ENCODE measurements around the gene EGR1.
"Not testable (repeated sequence)": the region's sequence is repeated elsewhere in the genome, so short reads cannot be mapped to it uniquely, and the experiment has no call there.

Gene EGR1

DNA sequence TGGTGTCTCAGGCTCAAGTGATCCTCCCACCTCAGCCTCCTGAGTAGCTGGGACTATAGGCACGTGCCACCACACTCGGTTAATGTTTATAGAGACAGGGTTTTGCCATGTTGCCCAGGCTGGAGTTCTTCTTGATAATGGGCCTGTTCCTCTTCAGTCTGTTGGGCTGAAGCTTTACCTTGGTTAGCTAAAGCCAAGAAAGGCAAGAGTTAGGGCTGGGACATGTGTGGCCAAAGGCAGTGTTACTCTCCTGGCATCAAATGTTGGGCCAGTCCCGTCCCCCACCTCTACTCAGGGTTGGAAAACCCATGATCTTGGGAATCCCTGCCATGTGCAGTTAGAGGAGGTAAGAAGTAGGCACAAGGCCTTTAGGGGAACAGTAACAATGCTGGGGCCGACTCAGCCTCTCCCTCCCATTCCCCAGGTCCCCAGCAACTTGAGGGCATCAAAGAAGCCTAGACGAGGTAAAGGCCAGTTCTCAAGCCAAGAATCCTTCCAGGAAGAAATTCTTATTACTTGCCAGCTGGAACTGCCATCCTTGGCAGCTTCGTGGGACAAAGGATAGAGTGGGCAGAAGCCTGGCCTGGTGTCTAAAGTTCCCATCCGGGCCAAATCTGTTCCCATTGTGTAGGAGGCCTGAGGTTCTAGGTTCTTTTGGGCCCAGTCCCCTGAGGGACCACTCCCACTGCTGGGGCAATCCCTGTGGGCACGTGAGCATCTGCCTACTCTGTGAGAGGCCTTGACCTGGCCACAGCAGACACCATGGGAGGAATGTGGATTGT lies 4.5 kb downstream of the EGR1 start:
- DNase-seq, result peak; percentile 91

DNA sequence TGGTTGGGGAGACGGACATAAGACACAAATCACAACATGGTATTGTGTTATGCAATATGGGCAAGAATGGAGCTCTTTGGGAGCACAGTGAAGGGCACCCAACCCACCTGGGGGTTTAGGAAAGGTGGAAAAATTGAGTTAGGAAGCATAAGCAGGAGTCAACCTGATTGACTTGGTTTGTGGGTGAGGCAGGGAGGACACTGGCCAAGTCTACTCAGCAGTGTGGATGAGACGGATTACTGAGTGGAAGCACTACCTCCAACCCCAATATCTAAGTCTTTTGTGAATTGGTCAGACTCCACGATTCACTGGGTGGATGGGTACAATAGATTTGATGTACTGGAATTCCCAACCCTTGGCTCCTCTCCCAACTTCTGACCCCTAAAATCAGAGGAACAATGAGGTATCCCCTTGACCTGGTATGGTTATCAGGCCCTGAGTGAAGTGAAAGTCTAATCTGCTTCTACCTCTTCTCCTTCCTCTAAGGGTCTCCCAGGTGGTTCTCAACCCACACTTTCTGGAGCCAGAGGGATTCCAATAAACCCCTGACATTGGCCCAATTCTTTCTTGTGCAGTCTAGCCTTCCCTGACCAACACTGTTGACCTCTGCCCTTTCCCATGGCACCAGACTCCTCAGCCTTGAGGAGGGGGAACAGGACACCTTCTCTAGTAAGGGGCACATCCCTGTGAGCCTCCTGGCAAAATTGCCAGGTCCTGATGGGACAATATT lies 5.2 kb downstream of the EGR1 start:
- DNase-seq, result peak; percentile 64

- DNase-seq, result no peak
Observed at GRCh38 chr5:138471052-138471361, 5.7 kb downstream of the EGR1 start.

GRCh38 chr5:138472353-138472752 lies 7.1 kb downstream of the EGR1 start:
- DNase-seq, result no peak

GRCh38 chr5:138473151-138473550 lies 7.9 kb downstream of the EGR1 start:
- not testable (repeated sequence) for DNase-seq

DNA sequence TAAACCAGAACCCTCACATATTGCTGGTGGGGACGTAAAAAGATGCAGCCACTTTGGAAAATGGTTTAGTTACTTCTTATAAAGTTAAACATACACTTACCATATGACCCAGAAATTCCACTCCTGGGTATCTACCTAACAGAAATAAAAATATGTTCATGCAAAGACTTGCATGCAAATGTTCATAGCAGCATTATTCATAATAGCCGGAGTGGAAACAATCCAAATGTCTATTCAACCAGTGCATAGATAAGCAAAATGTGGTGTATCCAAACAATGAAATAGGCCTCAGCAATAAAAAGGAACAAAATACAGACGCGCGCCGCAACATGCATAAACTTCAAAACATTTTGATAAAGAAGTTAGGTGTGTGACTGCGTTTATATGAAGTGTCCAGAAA lies 11.6 kb downstream of the EGR1 start:
- no peak for DNase-seq

DNA sequence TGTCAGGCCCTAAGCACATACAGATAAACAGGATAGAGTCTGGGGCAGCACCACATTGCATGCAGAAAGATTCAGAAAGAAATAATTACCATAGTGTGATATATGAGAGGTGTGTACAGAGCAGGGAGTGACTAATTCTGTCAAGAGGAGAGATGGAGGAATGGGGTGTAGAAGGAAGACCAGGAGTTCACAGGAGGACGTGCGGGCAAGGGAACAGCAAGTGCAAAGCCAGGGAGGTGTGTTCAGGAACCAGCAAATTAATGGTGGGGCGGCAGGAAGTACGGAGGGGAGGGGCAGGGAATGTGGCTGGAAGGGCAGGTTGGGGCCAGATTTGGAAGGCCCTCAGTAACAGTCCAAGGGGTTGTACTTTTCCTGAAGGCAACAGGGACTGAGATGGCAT lies 17.4 kb downstream of the EGR1 start:
- no peak for DNase-seq

- DNase-seq, result no peak
Observed at GRCh38 chr5:138488481-138488945, 23.2 kb downstream of the EGR1 start.

DNA sequence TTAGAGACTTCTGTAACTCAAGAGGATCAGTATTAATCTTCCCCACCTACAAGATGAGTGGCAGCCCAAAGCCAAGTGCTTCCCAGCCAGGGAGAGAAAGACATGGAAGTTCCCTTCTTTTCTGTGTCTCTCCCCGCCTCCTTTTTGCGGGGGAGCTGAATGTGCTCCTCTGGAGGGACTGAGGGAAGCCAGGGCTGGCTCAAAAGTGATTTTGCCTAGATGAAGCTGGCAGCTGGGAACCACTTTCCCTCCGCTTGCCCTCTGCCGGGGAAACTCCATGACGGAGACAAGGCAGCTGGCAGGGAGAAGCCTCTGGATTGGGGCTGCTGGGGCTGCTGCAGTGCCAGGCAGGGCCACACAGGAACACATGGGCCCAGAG lies 24.4 kb downstream of the EGR1 start:
- DNase-seq, result peak; percentile 63

DNA sequence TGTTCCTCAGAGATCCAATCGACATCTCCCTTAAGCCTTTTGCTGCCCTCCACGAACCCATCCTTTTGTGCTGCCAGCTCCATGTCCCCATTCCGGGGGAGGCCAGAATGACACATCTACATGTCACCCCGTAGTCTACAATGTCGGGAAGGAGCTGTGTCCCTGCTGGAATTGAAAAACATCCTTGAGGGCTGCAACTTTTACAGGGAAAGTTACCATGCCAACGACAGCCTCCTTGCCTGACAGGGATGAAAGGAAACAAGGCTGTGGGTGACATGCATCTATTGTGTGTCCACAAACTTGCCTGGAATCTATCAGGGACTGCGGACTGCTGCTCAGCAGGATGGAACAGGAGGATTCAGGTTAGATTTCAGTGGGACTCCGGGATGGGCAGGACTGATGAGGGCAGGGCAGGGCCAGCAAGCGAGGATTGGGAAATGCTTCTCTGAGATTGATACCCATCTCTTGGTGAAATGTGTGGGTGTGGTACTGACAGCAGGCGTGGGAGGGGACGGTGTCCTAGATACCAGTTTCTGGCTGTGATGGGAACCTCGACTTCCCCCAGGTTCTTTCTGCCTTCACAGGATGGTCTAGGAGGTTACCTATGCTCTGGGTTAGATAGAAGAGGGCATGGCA lies 25.5 kb downstream of the EGR1 start:
- no peak for DNase-seq

DNA sequence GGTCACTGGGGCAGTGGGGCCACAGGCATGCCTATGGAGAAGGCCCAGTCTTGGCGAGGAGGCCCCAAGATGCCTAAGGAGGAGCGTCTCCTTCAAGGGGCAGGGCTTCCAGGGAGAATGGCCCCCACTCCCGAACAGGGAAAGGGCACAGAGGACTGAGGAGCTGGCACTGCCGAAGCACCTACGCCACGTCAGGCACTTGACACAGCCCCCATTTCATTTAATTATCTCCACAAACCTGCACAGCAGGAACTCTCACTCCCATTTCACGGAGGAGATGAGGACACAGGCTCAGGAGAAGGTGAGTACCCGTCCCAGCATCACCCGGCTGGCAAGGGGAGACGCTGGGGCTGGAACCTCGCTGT lies 26.0 kb downstream of the EGR1 start:
- no peak for DNase-seq

GRCh38 chr5:138491669-138492559 lies 26.6 kb downstream of the EGR1 start:
- peak; percentile 95 for DNase-seq

DNA sequence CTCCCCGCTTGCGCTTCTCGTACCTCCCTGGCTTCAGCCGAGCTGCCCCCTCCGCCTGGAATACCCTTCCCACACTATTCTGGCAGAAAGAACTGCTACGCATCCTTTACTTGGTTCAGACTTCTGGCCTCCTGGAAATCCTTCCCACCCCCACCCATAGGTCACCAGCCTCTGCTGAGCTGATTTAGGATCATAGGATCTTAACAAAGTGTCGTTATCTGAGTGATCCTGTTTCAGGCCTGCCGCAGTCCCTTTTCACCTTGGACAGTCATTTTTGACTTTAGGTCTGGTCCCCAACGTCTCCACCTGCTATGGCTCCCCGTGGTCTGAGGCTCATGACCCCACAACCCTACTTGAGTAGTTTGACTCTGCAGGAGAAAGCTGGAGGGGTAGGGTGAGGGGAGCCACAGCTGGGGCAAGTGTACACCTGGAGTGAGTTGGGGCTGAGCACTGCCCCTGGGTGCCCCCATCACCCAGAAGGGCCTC lies 27.3 kb downstream of the EGR1 start:
- no peak for DNase-seq

DNA sequence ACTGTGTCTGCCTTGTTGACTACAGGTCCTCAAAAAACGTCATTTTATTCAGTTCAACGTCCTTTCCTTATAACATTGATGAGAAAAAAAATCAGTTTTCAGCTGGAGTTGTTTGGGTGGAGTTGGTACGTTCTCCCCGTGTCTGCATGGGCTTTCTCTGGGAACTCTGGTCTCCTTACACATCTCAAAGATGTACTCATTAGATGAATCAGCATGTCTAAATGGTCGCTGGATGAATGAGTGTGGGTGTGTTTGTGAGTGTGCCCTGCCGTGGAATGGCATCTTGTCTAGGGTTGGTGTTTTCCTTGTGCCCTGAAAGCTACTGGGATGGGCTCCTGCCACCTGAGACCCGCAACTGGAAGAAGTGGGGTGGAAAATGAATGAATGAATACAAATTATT lies 30.1 kb downstream of the EGR1 start:
- DNase-seq, result no peak

DNA sequence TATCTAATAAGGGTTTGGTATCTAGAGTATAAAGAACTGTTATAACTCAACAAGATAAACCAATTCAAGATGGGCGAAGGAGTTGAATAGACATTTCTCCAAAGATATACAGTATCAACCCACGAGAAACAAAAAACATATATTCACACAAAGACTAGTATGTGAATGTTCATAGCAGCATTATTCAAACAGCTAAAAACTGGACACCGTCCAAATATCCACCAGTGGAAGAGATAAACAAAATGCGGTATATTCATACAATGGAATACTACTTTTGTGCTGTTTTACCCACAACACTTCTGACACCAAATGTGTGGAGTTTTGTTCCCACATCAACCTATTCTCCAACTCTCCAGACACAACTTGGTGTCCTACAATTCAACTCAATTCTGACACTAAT lies 33.1 kb downstream of the EGR1 start:
- DNase-seq, result no peak

DNA sequence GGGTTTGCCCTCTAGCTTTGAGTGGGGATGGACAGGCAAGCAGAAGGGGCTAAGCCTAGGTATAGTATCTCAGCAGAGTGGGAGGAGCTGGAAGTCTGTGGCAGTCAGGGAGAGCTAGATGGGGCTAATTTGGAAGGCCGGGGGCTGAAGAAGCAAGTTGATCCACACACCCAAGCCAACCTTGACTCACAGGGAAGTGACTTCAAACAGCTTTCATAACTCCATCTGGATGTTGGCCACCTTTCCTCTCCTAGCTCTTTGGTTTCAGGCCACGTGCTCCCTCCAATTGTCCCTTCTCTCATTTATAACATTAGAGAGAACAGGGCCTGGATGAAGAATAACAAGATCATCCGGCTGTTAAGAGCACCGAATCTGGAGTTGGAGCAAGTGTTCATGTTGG lies 36.8 kb downstream of the EGR1 start:
- DNase-seq, result no peak

- DNase-seq, result no peak
Observed at GRCh38 chr5:138502521-138502920, 37.2 kb downstream of the EGR1 start.

GRCh38 chr5:138503487-138504270 lies 38.4 kb downstream of the EGR1 start:
- DNase-seq, result peak; percentile 53

DNA sequence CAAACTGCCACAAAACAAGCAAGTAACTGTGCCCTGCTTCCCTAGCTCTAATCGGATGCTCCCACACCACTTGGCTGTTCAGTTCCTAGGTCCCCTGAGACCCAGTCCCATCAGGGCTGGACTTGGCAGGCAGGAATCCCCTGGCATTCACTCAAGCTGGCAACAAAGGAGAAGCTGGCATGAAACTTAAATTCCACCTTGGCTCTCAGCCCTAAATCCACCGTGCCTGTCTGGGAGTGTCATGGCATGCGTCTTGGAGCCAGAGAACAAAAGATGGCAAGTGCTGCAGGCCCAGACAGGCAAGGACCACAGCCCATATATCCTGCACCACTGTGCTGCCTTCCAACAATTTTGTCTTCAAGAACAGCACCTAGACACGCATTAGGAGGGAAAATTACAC lies 39.5 kb downstream of the EGR1 start:
- no peak for DNase-seq

DNA sequence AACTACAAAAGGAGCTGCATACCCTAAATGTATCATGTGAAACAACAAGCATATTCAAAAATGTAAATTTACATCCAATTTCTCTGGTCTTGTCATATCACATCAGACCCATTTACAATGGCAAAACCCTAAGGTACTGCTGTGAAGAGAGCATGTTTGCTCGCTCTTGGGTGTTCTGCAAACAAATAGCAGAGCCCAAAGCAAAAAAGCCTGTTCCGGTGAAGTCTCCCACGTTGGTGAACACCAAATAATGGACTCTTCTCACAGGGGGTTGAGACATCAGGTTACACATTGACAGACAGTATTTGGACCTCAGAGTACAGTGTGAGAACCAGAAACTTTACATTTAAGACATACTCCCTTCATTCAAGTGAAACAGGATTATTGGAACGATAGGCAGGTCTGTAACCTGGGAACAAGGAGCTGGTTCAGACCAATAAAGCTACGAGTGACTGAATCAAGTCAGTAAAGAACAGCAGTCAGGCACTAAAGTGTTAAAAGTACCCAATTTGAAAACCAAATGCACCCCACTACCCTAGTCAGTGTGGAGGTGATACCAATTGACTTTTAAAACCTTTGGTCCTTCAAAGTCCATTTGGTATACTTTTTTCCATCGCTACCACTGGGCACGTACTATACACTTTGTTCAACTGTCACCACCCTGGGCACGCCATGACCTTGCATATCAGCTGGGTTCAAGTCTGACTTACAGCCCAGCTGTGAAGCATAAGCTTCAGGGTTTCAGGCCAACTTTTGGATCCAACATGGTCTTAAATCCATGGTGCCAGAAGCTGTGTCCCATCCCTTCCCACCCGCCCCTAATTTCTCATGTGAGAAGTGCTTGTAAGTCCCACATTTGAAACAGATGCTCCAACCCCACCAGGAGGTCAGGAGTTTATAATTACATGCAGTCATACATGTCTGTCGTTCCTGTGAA lies 41.4 kb downstream of the EGR1 start:
- no peak for DNase-seq

DNA sequence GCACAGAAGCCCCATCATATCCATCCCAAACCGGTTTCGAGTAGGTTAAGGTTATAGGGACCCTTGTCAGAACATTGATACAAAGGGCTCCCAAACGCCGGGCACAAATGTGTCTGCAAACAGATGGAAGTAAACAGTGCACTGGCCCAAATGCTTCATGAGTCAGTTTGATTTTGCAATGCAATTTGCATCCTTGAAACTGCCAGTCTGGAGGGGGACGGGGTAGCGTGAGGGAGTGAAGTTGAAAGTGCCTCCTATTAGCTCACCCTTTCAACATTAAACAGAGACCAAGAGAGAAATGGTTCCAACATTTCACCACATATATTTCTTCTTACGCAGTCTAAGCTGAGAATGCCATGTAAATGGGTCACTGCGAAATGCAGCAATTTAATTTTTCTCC lies 42.2 kb downstream of the EGR1 start:
- DNase-seq, result not testable (repeated sequence)
